Ramos (cell line): ENCODE measurements around the gene FCSK.
"Not testable (repeated sequence)": the region's sequence is repeated elsewhere in the genome, so short reads cannot be mapped to it uniquely, and the experiment has no call there.

Experiments used
- in situ Hi-C: fragments of 300-500 bp; cut with MboI; formaldehyde crosslinking; loops from one replicate; pipeline ENCODE4 v1.14.3; 2022; ENCODE audit warnings: low sequenced_read_pairs; ENCODE audit not compliant: unreplicated experiment

The FCSK gene

DNA sequence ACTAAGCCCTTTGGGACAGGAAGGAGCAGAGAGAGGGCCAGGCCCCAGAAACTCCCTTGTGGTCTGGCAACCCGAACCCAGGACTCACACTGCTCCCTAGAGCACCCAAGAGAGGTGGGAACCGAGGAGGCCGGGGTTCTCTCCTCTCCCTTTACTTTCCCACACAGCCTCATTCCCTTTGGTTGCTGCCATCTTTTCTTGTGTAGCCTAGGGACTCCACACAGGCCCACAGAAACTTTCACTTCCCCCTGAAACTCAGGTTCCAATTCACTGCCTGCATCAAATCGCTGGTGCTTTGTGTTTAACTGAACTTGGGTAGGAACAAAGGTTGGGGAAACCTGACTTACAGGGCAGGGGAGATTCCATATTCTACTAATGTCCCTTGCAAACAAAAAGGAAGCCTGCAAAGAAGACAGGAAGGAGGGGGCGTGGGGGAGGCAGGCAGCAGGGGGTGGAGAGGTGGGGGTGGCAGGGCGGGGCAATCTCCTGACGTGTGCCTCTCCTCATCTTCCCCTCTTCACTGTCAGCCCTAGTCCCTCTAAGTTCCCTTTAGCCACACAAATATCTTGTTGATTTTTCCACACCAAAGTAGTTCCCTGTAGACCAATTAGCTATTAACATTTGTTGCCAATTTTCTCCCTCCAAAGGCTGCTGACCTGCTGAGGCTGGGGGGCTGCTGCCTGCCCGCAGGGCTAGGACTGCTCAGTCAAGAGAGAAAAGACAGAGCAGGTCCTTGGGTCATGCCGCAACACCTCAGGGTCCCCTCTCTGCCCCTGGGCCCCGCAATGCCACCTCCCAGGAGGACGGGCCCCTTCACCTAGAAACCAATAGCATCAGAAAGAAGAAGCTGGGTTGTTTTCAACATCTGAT lies 23.5 kb upstream of the FCSK start:
- in situ Hi-C loops: no loop called here

DNA sequence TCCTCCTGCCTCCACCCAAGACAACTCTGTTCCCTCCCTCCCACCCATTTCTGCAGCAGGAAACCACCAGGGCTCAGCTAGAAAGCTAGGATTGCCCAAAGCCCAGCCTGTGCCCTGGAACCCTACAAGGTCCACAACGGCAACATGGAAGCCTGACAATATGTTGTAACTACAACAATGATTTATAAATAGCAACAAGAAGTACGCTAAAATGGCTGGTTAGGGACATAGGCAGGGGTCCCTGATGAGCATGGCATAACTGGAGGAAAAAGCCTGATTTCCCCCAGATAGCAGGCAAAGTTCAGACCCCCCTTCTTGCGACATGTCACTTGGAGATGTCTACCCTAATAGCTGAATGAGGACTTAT lies 22.1 kb upstream of the FCSK start:
- in situ Hi-C loops: no loop called here

DNA sequence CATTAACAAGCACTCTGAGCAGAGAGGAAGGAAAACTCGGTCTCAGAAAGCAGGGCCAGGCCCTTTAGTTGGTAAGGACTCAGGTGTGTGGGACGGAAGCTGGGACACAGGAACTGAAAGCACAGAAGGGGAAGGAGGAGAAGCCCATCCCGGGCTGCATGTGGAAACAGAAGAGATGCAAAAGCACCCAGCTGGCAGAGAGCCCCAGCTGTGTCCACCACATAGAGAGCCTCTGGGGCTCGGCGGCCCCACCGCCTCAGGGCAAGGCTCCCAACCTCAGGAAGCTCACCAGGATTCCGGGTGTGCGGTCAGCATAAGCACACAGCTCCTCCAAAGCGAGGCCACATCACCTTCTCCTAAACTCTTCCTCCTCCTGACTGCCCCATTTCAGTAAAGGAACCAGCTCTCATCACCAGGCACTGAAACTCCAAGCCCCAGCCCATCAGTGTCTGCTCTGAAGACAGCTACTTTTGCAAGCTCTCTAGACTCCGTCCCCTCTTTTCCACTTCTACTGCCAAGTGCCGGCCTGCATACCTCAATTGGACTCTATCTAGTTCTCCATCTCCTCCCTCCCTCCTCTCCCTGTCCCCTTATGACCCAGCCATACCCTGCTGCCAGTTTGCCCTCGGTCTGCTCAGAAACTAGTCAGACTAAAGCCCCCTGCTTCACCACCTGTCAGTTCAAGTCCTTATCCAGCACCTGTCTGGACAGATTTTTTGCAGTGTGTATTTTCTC lies 21.5 kb upstream of the FCSK start:
- in situ Hi-C loops: no loop called here

DNA sequence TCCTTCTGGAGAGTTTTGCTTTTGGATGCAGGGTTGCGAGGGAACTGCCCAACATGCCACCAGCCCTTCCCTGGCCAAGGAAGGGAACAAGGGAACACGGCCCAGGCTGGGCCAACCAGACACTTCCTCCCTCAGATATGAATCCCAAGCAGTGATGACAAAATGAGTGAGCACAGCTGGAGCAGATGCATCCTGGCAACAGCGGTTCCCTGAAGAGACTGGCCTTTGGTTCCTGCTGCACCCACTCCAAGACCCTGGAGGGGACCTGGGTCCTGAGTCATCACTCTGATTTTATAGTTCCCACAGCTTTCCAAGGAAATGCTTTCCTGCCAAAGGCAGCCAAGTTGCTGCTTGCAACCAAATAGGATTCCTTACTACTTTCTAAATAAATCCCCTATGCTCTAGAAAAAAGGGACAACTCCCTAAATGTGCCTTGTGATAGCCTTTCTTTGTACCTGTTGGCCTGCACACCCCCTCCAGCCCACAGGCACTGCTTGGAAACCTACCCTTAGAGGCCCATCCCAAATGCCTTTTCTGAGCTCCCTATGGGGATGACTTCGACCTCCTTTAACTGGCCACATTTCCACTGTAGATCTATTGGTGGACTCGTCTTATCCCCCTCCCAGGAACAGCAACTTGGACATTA lies 20.8 kb upstream of the FCSK start:
- in situ Hi-C loops: no loop called here

DNA sequence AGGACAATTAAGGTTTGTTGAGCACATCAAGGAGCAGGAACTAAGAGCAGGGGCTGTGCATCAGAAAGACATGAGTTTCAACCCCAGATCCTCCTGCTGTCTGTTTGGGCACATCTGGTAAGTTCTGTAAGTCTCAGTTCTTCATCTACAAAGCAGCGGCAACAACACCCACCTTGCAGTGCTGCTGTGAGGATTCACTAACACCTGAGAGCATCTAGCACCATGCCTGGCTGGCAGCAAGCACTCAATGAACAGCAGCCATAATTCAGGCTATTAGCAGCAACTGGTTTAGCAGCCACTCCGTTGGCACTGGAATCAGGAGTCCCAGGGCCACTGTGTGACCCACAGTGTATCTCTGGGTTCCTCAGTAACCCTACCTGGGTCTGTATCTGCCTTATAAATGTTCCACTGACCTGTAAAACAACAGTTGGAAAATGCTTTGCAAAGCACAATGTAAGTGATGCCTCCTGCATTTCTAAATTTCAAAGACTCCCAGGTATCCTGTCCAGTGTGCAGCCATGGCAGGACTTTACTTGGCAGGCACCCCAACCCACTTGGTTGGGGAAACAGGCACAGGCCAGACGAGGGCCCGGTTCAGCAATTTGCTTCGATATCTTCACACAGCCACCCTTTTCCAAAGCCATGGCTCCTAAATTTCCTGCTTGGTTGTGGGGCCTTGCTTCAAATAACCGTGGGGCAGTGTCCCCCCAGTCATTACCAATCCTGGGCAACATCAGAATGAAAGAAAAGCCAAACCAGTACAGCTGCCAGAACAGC lies 19.7 kb upstream of the FCSK start:
- in situ Hi-C loops: no loop called here

DNA sequence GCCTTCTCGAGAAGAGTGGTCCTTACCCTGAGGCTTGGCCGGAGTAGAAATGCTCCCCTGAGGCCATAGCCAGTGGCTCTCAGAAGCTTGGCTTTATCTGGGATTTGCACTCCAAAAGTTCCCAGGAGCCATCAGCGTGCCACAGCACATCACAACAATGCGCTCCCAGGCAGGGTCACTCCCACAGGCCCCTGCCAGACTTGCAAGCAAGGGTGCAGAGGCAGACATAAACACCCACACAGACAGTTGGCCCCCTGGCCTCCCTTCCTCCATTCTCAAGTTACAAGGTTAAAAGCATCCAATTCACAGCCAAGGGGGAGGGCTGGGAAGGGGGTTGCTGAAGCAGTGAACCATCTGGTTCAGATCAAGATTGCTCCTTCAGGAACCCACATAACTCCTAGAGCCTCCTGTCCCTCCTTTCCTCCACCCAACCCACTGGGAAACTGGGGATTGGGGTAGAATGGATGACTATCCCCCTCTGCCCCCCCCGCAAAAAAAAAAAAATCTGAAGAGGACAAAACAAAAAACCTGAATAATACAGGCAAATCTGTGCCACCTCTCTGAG lies 17.3 kb upstream of the FCSK start:
- in situ Hi-C loops: no loop called here

DNA sequence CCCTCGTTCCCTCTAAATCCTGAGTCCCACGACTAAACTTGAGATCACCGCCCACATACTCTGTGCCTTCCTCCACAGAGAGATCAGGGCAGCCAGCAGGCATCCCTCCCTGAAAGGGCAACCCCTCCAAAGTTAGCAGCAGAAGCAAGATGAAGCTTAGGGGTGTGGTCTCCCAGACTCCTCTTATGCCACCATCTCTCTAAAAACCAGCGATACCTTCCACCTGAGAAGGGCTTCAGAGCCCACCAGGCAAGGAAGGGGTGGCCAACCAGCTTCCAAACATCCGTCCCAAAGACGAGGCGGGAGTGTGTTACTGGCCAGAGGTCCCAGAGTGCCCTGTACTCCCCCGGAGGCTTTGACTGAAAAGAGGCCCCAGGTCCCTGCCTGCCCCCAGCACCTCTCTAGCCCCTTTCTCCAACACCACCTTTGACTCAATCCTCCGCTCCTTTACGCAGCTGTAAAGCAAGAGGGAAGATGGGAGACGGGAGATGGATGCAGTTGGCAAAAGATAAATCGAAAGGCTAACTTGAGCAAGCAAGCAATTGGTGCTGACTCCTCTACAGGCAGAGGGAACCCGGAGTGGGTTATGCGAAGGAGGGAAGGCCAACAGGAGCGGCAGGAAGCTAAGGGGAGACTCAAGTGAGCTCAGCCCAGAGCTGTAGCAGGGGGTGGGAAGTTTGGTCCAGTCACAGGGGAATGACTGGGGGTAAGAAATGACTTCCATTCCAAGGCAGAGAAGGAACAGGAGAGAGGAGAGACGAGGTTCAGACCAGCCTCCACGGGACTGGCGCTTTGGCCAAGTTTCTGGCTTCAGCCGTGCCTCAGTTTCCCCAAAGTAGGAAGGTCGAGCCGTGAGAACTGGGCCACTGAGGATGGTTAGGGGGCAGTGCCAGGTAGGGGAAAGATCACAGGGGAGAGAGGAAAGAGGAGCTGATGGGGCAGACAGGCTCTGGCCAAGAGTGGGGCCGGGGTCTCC lies 16.5 kb upstream of the FCSK start:
- in situ Hi-C loops: no loop called here

DNA sequence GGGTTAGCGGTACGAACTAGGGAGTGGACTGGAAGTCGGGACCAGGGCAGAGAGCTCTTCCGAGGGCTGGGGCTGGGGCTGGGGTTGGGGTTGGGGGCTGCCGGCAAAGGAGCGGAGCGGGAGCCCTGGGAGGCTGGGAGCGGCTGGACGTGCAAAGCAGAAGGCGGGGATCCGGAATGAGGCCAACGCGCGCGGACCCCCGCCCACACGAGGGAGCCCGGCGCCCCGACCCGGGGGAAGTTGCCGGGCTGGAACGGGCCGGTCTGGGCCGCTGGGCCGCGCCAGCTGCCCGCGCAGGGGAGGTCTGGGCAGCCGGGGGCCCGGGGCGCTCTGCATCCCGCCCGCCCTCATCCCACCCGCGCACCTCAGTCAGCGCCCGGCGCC lies 15.8 kb upstream of the FCSK start:
- in situ Hi-C loops: no loop called here

DNA sequence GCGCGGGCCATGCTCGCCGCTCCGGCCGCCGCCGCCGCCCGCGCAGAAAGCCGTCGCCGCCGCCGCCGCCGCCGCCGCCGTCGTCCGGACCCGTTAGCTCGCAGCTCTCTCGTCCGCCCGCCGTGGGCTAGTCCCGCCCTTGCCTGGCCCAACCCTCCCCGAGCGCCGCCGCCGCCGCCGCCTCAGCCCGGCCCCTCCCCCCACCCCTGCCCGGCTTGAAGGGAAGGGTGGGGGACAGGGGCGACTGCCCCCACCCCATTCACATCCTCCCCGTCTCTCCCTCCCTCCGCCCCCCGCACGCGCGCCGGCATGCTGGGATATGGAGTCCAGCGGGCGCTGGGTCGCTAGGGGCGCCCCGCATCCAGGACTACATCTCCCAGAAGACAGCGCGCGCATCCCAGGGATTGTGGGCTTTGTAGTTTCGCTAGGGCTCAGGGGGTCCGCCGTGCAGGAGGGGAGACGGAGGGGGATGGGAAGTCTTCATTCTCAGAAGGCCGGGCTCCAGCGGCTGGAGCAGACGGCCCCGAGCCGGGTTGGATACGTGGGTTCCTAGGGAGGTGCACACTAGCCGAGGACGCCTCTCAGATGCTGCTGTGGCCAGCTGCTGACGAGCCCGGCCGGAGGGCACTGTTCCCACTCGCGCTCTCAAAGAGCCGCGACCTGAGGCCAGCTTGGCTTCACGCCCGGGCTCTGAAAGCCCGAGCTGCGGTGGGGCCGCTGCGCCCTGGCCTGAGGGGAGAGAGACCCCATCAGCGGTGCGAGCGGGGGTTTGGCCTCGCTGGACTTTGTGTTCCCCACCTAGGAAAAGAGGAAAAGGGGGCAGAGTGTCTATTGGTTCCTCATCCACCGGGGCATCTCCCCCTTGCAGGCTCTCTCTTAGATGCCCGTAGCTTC lies 15.2 kb upstream of the FCSK start, which contains the start of gene ST3GAL2:
TSS of gene ST3GAL2 (minus strand) at position 132 of the 894 bp plus-strand sequence. CDS start 40,570 bp downstream, outside the sequence.
- in situ Hi-C loops: no loop called here

DNA sequence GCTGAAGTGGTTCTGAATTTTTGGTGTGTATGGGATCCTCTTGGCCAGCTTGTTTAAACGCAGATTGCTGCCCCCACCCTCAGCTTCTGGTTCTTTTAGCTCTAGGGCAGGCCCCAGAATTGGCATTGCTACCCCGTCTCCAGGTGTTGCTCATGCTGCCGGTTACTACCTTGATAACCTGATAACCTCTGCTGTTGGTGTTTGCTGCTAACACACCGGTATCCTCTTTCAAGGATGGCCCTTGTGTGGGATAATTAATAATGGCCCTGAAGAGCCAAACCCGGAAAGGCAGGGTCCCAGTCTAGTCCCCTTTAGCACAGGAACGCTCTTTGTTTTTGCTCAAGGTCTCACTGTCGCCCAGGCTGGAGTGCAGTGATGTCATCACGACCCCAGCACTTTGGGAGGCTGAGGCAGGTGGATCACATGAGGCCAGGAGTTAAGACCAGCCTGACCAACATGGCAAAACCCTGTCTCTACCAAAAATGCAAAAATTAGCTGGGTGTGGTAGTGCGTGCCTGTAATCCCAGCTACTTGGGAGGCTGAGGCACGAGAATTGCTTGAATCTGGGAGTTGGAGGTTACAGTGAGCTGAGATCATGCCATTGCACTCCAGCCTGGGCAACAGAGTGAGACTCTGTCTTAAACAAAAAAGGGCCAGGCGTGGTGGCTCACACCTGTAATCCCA lies 14.2 kb upstream of the FCSK start:
- in situ Hi-C loops: no loop called here

DNA sequence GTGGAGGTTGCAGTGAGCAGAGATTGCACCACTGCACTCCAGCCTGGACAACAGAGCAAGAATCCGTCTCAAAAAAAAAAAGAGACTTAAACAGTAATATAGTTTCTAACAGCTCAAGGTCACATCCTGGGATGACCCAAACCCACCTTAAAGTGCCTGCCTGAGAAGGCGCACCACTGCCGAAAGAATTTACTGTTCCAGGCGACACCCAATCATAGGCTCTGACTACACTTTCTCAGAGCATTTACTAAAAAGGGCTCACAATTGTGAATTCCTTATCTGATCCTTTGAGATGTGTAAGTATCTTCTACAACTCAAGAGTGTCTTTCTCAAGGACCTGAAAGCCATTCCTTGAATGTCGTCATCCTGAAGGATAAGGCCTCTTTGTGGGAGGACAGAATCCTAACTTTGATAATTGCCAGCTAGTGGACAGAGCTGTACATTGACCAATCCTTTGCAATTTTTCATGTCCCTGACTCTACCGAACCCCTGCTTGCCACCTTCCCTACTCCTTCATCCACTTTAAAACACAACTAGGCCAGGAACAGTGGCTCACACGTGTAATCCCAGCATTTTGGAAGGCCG lies 12.9 kb upstream of the FCSK start:
- in situ Hi-C loops: no loop called here

DNA sequence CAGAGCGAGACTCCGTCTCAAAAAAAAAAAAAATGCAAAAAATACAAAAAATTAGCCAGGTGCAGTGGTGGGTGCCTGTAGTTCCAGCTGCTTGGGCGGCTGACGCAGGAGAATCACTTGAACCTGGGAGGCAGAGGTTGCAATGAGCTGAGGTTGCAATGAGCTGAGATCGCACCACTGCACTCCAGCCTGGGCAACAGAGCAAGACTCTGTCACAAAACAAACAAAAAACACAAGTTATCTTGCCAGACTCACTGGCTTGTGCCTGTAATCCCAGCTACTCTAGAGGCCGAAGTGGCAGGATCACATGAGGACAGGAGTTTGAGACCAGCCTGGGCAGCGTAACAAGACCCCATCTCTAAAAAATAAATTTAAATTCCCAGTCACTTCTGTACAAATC lies 12.1 kb upstream of the FCSK start:
- in situ Hi-C loops: no loop called here

DNA sequence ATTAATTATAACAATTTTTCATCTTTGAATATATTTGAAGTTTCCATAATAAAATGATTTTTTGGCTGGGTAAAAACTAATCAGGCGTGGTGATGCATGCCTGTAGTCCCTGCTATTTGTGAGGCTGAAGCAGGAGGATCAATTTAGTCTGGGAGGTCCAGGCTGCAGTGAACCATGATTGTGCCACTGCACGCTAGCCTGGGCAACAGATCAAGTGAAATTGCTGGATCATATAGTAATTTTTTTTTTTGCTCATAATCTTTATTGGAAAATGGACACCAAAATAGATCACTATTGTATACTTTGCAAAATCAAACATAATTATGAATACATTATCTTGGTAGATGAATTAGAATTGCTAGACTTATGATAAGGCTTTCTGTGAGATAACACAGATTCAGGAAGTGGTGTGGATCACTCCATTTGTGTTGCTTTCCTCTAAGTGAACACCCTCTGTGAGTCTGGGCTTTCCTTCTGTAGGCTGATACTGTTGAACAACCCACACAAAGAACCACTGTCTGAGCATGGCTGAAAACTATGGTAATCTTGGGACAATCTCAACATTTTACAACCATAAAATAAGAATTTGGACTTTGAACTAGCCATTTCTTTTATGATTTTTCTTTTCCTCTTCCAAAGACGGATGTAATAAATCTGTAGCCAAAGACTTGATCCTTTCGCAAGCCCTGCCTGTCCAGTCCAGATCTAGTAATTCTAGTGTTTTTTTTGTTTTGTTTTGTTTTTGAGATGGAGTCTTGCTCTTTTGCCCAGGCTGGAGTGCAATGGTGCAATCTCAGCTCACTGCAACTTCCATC lies 9.9 kb upstream of the FCSK start:
- in situ Hi-C loops: no loop called here

DNA sequence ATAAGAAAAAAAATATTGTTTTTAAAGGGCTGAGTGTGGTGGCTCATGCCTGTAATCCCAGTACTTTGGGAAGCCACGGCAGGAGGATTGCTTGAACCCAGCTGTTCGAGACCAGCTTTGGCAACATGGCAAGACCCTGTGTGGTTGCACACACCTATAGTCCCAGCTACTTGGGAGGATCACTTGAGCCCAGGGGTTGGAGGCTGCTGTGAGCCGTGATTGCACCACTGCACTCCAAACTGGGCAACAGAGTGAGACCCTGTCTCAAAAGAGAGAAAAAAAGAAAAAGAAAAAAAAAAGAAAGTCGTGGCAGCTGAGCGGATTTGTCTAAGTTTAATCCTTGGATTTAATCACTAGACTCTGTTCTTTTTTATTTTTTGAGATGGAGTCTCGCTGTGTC lies 6.3 kb upstream of the FCSK start:
- in situ Hi-C loops: no loop called here

DNA sequence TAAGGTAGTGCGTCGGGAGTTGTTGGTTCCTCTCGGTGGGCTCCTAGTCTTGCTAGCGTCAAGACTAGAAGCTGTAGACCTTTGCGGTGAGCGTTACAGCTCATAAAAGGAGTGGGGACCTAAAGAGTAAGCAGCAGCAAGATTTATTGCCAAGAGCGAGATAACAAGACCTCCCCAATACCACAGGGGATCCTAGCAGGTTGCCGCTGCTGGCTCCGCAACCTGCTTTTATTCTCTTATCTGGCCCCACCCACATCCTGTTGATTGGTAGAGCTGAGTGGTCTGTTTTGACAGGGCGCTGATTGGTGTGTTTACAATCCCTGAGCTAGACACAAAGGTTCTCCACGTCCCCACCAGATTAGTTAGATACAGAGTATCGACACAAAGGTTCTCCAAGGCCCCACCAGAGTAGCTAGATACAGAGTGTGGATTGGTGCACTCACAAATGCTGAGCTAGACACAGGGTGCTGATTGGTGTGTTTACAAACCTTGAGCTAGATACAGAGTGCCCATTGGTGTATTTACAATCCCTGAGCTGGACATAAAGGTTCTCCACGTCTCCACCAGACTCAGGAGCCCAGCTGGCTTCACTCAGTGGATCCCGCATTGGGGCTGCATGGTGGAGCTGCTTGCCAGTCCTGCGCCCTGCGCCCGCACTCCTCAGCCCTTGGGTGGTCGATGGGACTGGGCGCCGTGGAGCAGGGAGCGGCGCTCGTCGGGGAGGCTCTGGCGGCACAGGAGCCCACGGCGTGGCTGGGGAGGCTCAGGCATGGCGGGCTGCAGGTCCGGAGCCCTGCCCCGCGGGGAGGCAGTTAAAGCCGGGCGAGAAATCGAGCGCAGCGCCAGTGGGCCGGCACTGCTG lies 4.0 kb upstream of the FCSK start:
- in situ Hi-C loops: not testable (repeated sequence)
